ENCODE measurements around the gene NR0B1.

The NR0B1 gene

DNA sequence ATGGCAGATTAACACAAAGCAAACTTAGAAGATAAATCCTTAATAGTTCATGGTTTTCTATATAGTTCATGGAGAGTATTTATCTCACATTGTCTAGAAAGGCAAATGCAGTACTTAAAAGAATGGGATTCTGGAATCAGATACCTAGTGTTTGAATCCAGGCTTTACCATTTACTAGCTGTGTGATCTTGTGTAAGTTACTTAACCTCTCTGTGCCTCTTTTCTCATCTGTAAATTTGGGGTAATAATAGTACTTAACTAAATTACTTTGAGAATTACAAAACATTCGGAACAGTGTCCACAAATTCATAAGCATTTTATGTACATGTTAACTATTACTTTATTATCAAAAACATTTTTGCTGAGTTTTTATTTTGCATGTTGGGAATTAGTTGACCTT lies 46.4 kb downstream of the NR0B1 start:
- no peak for DNase-seq (ENCODE audit: low spot score)

DNA sequence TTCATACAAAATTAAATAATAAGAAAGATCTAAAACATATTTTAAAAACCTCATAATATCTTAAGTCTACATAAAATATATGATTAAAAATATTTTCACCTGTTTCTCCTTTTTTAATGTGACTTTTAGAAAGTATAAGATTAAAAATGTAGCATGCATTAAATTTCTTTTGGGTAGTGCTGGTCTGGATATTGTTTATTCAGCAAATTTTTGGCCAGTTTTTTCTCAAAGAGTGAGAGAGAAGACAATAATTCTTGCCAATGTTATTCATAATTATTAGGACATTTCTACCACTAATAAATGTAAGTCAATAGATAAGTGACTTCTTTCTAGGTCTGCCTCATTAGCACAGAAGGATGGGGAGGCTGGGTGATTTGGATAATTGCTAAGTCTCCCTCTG lies 48.2 kb downstream of the NR0B1 start:
- no peak for DNase-seq (ENCODE audit: low spot score)

- no peak for DNase-seq (ENCODE audit: low spot score)
Measured at GRCh38 chrX:30259927-30260326, 49.3 kb downstream of the NR0B1 start.

Data from kidney capillary endothelial cell (primary cell).